HG02798 (cell line): ENCODE measurements around the gene RAD50.
A peak's percentile ranks its signal among the peaks of the same experiment; 100 is the strongest.
"Not testable (repeated sequence)": the region's sequence is repeated elsewhere in the genome, so short reads cannot be mapped to it uniquely, and the experiment has no call there.

Experiments used
- ATAC-seq: cut with Tn5 transposase; IDR thresholded peaks from one replicate; pipeline ENCODE4 v1.9.1; 2021; ENCODE audit warnings: mild to moderate bottlenecking; ENCODE audit not compliant: unreplicated experiment, poor library complexity

RAD50 gene

GRCh38 chr5:132688536-132689339, 132.0 kb downstream of the RAD50 start:
- peak; percentile 51 for ATAC-seq

DNA sequence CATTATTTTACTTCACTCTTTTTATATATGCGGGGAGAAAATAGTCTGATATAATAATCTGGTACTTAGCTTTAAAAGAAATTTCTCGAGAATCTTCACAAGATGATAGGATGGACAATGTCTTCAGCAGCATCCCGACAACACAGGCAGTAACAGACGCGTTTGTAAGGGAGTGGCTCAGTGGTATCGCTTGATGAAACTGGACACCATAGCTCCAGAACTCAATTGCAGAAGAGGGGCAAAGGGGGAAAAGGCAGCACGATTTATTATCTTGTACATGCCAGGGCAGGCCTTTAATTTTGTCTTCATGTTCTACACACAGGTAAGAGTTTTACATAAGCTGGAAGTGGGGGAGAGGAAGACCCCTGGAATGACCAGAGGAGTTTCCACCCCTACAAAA, 132.7 kb downstream of the RAD50 start:
- ATAC-seq: no peak

GRCh38 chr5:132690156-132690555, 133.4 kb downstream of the RAD50 start:
- no peak for ATAC-seq

- ATAC-seq: not testable (repeated sequence)
Measured at GRCh38 chr5:132691755-132692631, 135.2 kb downstream of the RAD50 start.

DNA sequence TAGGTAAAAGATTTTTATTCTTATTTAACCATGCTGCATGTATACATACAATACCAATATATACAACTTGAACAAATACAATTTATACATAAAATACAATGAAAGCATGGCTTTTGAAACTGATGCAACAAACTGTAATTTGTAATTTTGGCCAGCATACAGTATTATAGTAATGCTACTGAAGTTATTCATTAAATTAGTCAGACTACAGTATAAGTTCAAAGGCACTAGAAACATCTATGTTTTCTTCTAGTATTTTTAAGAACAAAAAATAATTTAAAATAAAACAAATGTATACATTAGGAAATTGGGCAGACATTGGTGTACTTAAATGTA, 135.8 kb downstream of the RAD50 start:
- ATAC-seq: no peak
